ENCODE results near the gene CCNT1. TPM values are rescaled to one million over a fixed set of nuclear protein-coding genes. Genes with fewer than 3 reads are reported as not detected.

Gene CCNT1
- total RNA-seq, 3 donors from 2014 or later, result 25.7 to 40.9 (median 31.1) TPM

DNA sequence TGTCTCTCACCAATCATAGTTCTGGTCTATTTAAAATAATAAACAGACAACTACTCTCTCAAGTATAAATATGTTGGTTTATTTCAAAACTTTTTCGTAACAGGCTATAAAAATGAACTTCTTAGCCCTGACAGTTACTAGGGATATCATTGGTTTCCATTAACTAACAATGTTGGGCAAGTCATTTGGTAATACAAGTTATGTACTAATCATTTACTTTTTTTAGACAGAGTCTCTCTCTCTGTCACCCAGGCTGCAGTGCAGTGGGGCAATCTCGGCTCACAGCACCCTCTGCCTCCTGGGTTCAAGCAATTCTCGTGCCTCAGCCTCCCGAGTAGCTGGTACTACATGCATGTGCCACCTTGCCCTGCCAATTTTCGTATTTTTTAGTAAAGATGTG lies 19.9 kb downstream of the CCNT1 start:
- TF ChIP-seq, protein P1, sequence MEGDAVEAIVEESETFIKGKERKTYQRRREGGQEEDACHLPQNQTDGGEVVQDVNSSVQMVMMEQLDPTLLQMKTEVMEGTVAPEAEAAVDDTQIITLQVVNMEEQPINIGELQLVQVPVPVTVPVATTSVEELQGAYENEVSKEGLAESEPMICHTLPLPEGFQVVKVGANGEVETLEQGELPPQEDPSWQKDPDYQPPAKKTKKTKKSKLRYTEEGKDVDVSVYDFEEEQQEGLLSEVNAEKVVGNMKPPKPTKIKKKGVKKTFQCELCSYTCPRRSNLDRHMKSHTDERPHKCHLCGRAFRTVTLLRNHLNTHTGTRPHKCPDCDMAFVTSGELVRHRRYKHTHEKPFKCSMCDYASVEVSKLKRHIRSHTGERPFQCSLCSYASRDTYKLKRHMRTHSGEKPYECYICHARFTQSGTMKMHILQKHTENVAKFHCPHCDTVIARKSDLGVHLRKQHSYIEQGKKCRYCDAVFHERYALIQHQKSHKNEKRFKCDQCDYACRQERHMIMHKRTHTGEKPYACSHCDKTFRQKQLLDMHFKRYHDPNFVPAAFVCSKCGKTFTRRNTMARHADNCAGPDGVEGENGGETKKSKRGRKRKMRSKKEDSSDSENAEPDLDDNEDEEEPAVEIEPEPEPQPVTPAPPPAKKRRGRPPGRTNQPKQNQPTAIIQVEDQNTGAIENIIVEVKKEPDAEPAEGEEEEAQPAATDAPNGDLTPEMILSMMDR (IDR thresholded peaks at IDR 0.05), result no peak
- peaks cover 16% of the 10 kb centered on the region for H3K36me3 ChIP-seq (ENCODE audit: low read depth)
- DNase-seq (no peak), ATAC-seq (no peak)
- intact Hi-C loops (cut with DNase I, micrococcal nuclease), result no loop called here
- H3K4me3 ChIP-seq, result no peak overlapping the region
- H3K9me3 ChIP-seq, result no peaks in the 10 kb centered on the region
- H3K4me1 ChIP-seq (ENCODE audit: low read depth), result peaks cover 1% of the 10 kb centered on the region

DNA sequence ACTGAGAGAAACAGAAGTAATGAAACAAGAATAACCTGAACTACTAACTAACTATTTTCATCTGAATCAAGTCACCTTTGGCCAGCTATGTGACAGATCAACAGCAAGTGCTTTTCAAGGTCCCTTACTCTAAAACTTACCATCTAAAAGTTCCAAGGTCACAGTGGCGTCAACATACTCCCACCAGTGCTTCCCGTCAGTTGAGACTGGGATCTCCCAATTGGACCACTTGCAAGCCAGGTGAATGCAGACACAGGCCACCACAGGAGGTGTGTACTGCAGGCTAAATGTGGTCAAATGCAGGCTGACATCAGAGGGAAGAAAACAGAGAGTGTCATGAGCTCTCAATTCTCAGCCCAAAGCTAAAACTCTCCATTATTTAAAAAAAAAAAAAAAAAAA lies 20.6 kb downstream of the CCNT1 start:
- Histone ChIP-seq H3K36me3 (ENCODE audit: low read depth) (peaks cover 16% of the 10 kb centered on the region), H3K9me3 (no peaks in the 10 kb centered on the region), H3K4me1 (ENCODE audit: low read depth) (peaks cover 4% of the 10 kb centered on the region), H3K4me3 (no peak overlapping the region)
- DNase-seq, result no peak
- ATAC-seq, result no peak
- TF ChIP-seq, protein P1 (IDR thresholded peaks at IDR 0.05), result no peak
- intact Hi-C loops (cut with DNase I, micrococcal nuclease), result no loop called here

DNA sequence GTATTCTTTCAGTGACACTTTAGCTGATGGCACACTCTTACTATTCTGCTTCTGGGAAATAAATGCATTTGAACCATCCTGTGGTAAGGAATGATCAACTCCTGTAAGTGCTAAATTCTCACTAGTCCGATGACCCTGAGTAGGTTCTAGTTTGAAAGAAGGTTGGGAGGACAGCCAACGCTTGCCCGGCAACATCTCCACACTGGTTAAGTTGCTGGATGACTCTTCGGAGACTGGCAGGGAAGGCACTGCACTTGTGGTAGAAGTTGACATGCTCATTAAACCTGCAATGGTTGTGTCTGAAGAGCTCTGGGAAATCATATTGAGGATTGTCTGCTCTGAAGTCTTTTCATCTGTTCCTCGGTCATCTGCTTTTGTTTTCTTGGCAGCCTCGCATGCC lies 22.5 kb downstream of the CCNT1 start:
- H3K9me3 ChIP-seq, result no peaks in the 10 kb centered on the region
- no peak overlapping the region for H3K4me3 ChIP-seq
- peaks cover 13% of the 10 kb centered on the region for H3K36me3 ChIP-seq (ENCODE audit: low read depth)
- intact Hi-C loops (cut with DNase I, micrococcal nuclease), result no loop called here
- ATAC-seq, result no peak
- DNase-seq, result no peak
- H3K4me1 ChIP-seq (ENCODE audit: low read depth), result peaks cover 4% of the 10 kb centered on the region
- TF ChIP-seq, protein P1 (IDR thresholded peaks at IDR 0.05), result no peak

DNA sequence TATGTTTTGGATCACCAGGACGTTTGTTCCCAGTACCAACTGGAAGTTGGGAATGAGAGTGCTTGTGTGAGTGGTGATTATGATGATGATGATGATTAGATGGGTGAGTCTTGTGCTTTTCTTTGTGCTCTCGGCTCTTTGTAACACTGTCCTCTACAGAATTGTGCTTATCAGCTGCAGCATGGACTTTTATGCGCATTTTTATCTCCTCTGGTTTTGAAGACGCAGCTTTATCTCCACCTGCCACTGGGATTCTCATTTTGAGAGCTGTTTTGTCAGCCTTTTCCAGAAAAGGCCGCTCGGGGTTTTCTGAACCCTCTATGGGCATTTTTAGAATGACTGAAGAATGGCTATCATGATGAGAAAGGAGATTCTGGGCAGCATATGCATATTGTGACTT lies 22.9 kb downstream of the CCNT1 start:
- Histone ChIP-seq H3K4me3 (no peak overlapping the region), H3K9me3 (no peaks in the 10 kb centered on the region), H3K36me3 (ENCODE audit: low read depth) (peaks cover 13% of the 10 kb centered on the region), H3K4me1 (ENCODE audit: low read depth) (peaks cover 4% of the 10 kb centered on the region)
- TF ChIP-seq, protein P1 (IDR thresholded peaks at IDR 0.05), result no peak
- DNase-seq, result no peak
- intact Hi-C loops (cut with DNase I, micrococcal nuclease), result no loop called here
- ATAC-seq, result no peak

DNA sequence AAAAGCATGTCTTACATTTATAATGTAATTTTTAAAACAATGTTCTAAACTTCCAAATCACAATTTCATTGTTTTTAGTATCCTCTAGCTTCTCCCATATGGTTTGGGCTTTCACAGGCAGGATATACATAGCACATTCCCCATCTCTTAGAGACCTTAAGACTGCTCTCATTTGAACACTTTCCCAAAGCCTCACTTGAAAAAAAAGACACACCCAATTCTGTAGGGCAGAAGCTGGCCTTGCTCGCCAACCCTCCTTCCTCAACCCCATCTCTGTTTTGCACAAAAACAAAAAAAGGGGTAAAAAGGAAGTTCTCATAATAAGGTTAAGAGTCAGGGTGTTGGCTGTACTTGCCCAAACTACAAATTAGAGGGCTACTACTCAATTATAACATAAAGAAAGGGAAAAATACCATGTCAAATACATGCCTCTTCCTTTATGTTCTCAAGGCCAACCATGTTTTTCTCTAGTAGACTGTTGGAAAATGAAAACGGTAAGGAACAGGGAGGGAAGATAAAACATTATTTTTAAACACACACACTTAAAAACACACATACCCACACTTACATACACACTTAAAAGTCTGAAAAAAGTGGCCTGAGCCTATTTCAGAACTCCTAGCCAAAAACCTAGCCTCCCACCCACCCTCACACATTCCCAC lies 24.6 kb downstream of the CCNT1 start:
- H3K4me1 ChIP-seq (ENCODE audit: low read depth), result peaks cover 4% of the 10 kb centered on the region
- no peak for ATAC-seq
- no peak for DNase-seq
- peaks cover 13% of the 10 kb centered on the region for H3K36me3 ChIP-seq (ENCODE audit: low read depth)
- H3K4me3 ChIP-seq, result no peak overlapping the region
- intact Hi-C loops (cut with DNase I, micrococcal nuclease), result no loop called here
- H3K9me3 ChIP-seq, result no peaks in the 10 kb centered on the region
- TF ChIP-seq, protein P1 (IDR thresholded peaks at IDR 0.05), result no peak

DNA sequence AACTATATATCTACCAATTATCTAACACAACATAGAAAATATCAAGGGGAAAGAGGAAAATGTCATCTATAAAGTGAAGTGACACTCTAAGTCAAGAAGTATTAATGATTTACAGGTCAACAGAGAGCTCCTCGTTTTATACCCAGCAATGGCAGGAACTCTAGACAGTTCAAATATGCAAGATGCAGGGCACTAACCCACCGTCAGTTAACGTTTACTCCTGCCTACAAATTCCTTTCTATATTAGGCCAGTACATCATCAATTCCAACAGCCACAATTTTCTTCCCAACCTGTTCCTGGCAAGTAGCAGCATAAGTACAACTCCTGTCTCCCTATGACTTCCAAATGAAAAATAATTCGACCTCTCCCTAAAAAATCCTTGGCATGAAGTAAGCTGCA lies 25.5 kb downstream of the CCNT1 start:
- TF ChIP-seq, protein P1 (IDR thresholded peaks at IDR 0.05), result no peak
- no peak overlapping the region for H3K4me3 ChIP-seq
- intact Hi-C loops (cut with DNase I, micrococcal nuclease), result no loop called here
- ATAC-seq (no peak), DNase-seq (no peak)
- no peaks in the 10 kb centered on the region for H3K9me3 ChIP-seq
- H3K36me3 ChIP-seq (ENCODE audit: low read depth), result peaks cover 13% of the 10 kb centered on the region
- H3K4me1 ChIP-seq (ENCODE audit: low read depth), result peaks cover 4% of the 10 kb centered on the region

All from mucosa of descending colon (tissue), 3 donors.